ENCODE measurements around the gene ZNF354B.

GRCh38 chr5:178899289-178899688 lies 39.5 kb downstream of the ZNF354B start:
- TF ChIP-seq CTCF (IDR thresholded peaks at IDR 0.05) (no peak), POLR2A (IDR thresholded peaks at IDR 0.05) (no peak), POLR2AphosphoS5 (IDR thresholded peaks at IDR 0.05) (no peak)

All from prostate gland (tissue), 2 donors.